Hepatocyte (in vitro differentiated cells): ENCODE measurements around the gene RPN2.

Source experiments
- EZH2 ChIP-seq: fragments of 200-600 bp; sonication (generic); IDR thresholded peaks from 2 replicates; pipeline ENCODE4 v1.6.1; 2016; ENCODE audit warnings: antibody characterized with exemption, mild to moderate bottlenecking, borderline replicate concordance
- TF ChIP-seq, protein P1 (sequence below): fragments of 200-600 bp; sonication (generic); IDR thresholded peaks from 2 replicates; pipeline ENCODE4 v1.5.1; 2016; ENCODE audit warnings: antibody characterized with exemption, mild to moderate bottlenecking; ENCODE audit not compliant: poor library complexity

DNA sequence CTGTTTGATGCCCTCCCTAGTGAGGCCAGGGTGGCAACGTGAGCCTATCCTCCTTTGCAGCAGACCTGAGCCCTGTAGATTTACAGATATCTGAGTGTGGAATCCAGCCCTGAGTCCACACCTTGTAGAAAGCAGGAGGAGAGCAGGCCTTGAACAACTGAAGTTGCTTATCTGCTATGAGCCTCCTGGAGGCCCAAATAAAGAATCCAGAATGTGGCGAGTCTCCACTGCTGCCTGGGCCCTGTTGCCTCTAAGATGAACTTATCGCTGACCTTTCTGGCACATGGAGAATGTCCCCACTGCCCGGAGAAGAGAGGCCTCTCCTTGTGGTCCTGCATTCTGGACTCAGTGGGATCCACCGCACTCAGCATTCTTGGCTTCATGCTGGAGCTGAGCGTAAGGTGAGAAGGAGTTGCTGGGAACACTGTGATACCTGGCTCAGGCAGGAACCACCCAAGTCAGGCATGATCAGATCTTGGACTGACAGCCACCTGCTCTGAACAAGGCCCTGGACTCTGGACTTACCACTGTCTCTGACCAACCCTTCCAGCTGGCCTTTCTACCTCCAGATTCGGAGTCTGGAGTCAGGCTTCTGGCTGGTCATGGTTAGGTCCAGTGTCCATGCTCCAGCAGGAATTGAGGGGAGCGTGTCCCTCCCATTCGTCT lies 104.5 kb downstream of the RPN2 start:
- TF ChIP-seq, protein P1, sequence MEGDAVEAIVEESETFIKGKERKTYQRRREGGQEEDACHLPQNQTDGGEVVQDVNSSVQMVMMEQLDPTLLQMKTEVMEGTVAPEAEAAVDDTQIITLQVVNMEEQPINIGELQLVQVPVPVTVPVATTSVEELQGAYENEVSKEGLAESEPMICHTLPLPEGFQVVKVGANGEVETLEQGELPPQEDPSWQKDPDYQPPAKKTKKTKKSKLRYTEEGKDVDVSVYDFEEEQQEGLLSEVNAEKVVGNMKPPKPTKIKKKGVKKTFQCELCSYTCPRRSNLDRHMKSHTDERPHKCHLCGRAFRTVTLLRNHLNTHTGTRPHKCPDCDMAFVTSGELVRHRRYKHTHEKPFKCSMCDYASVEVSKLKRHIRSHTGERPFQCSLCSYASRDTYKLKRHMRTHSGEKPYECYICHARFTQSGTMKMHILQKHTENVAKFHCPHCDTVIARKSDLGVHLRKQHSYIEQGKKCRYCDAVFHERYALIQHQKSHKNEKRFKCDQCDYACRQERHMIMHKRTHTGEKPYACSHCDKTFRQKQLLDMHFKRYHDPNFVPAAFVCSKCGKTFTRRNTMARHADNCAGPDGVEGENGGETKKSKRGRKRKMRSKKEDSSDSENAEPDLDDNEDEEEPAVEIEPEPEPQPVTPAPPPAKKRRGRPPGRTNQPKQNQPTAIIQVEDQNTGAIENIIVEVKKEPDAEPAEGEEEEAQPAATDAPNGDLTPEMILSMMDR = no peak
- no peak for TF ChIP-seq EZH2
